SK-N-SH (cell line): ENCODE data around the gene RBMS3. TPM values are rescaled to one million over a fixed set of nuclear protein-coding genes. Genes with fewer than 3 reads are reported as not detected.
A peak's percentile ranks its signal among the peaks of the same experiment; 100 is the strongest.

Experiments used
- CTCF ChIA-PET: fragments of 300-600, 350-600 bp; formaldehyde crosslinking; extraction: SDS; loops from one replicate; lab custom pipeline; 2021; lab: Yijun Ruan, JAX
- POLR2A ChIA-PET: fragments of 350-600 bp; sonication (Branson Sonifier 250); formaldehyde crosslinking; extraction: SDS; loops from one replicate; lab custom pipeline; 2020; ENCODE audit warnings: antibody characterized with exemption, inconsistent platforms; lab: Yijun Ruan, JAX
- DNase-seq: peaks from one replicate; pipeline ENCODE4 v3.0.0; 2012
- H2AFZ ChIP-seq: fragments of 200-600 bp; sonication (generic); 2 replicates; pipeline ENCODE4 v1.8.1; 2016; ENCODE audit warnings: antibody characterized with exemption, mild to moderate bottlenecking, low read depth
- H3F3A ChIP-seq: fragments of 200-600 bp; sonication (generic); replicated peaks from 2 replicates; pipeline ENCODE3; 2016; ENCODE audit warnings: antibody characterized with exemption, mild to moderate bottlenecking; ENCODE audit not compliant: insufficient read depth
- H3K27ac ChIP-seq, 2 experiments: fragments of 200-500 bp in 1 of 2; fragments of 200-600 bp in 1 of 2; sonication (Bioruptor generic) in 1 of 2; sonication (generic), shearing (Covaris generic) in 1 of 2; 2 replicates each; pipeline versions ENCODE4 v1.5.1 to v1.6.1; 2014 to 2016; ENCODE audit warnings: low read depth in 2 of 2, inconsistent platforms in 1 of 2, low read length in 1 of 2, mild to moderate bottlenecking in 1 of 2, mixed read lengths in 1 of 2
- H3K27me3 ChIP-seq: fragments of 200-600 bp; sonication (generic), shearing (Covaris generic); 2 replicates; pipeline ENCODE4 v1.6.1; 2016; ENCODE audit warnings: mixed run types; ENCODE audit not compliant: insufficient read depth
- H3K36me3 ChIP-seq, 2 experiments: fragments of 200-500 bp in 1 of 2; fragments of 200-600 bp in 1 of 2; sonication (Bioruptor generic) in 1 of 2; sonication (generic) in 1 of 2; replicated peaks in 1 of 2; 2 replicates each; pipeline versions ENCODE3 to v1.5.1; 2014 to 2016; ENCODE audit warnings: low read length in 1 of 2, mild to moderate bottlenecking in 1 of 2; ENCODE audit not compliant: insufficient read depth in 2 of 2, control insufficient read depth in 1 of 2
- H3K4me1 ChIP-seq, 2 experiments: fragments of 200-500 bp in 1 of 2; fragments of 200-600 bp in 1 of 2; sonication (Bioruptor generic) in 1 of 2; sonication (generic), shearing (Covaris generic) in 1 of 2; 2 replicates each; pipeline versions ENCODE4 v1.5.1 to v1.6.1; 2014 to 2016; ENCODE audit warnings: low read depth in 1 of 2, low read length in 1 of 2, mixed run types in 1 of 2; ENCODE audit not compliant: insufficient read depth in 2 of 2, control insufficient read depth in 1 of 2
- H3K4me2 ChIP-seq: fragments of 200-600 bp; sonication (generic), shearing (Covaris generic); 2 replicates; pipeline ENCODE4 v1.6.1; 2017; ENCODE audit warnings: mixed run types
- H3K4me3 ChIP-seq, 2 experiments: fragments of 200-500 bp in 1 of 2; fragments of 200-600 bp in 1 of 2; sonication (Bioruptor generic) in 1 of 2; sonication (generic), shearing (Covaris generic) in 1 of 2; 2 replicates each; pipeline versions ENCODE4 v1.5.1 to v1.8.1; 2014 to 2016; ENCODE audit warnings: low read depth in 2 of 2, inconsistent platforms in 1 of 2, low read length in 1 of 2, mild to moderate bottlenecking in 1 of 2, mixed read lengths in 1 of 2, moderate library complexity in 1 of 2
- H3K79me2 ChIP-seq: fragments of 200-600 bp; sonication (generic); 2 replicates; pipeline ENCODE4 v1.8.1; 2017; ENCODE audit warnings: mild to moderate bottlenecking; ENCODE audit not compliant: insufficient read depth
- H3K9ac ChIP-seq: fragments of 200-600 bp; sonication (generic); 2 replicates; pipeline ENCODE4 v1.6.1; 2017; ENCODE audit warnings: mixed run types
- H3K9me2 ChIP-seq: fragments of 200-600 bp; sonication (generic); 2 replicates; pipeline ENCODE4 v1.6.1; 2017; ENCODE audit warnings: mixed run types
- H3K9me3 ChIP-seq: fragments of 200-600 bp; sonication (generic); 2 replicates; pipeline ENCODE4 v1.6.1; 2017; ENCODE audit warnings: mixed run types, mild to moderate bottlenecking, moderate library complexity
- H4K20me1 ChIP-seq: fragments of 200-600 bp; sonication (generic); 2 replicates; pipeline ENCODE4 v1.6.1; 2017; ENCODE audit warnings: mild to moderate bottlenecking, mixed run types; ENCODE audit not compliant: insufficient read depth
- CTCF ChIP-seq: fragments of 200-600 bp; sonication (generic); IDR thresholded peaks from 2 replicates; pipeline ENCODE4 v1.6.1; 2017; ENCODE audit warnings: antibody characterized with exemption, mild to moderate bottlenecking, moderate library complexity
- ELF1 ChIP-seq: IDR thresholded peaks from 2 replicates; pipeline ENCODE4 v1.4.0; 2012
- EP300 ChIP-seq, 2 experiments: IDR thresholded peaks; 2 replicates each; pipeline versions ENCODE4 v1.4.0 to v1.6.1; 2012; ENCODE audit warnings: borderline replicate concordance in 1 of 2, low read depth in 1 of 2, low read length in 1 of 2
- FOSL2 ChIP-seq: IDR thresholded peaks from 2 replicates; pipeline ENCODE4 v1.4.0; 2012; ENCODE audit warnings: low read depth, mild to moderate bottlenecking, moderate library complexity, borderline replicate concordance
- FOXM1 ChIP-seq: IDR thresholded peaks from 2 replicates; pipeline ENCODE4 v1.4.0; 2012; ENCODE audit warnings: low read depth, mild to moderate bottlenecking
- GABPA ChIP-seq: IDR thresholded peaks from 2 replicates; pipeline ENCODE4 v1.4.0; 2012; ENCODE audit warnings: low read depth, mild to moderate bottlenecking
- GATA2 ChIP-seq: sonication (generic); formaldehyde crosslinking; IDR thresholded peaks from 2 replicates; pipeline ENCODE4 v1.5.0; 2020; ENCODE audit warnings: mild to moderate bottlenecking, missing genetic modification reagents
- IRF3 ChIP-seq: fragments of 150-350 bp; IDR thresholded peaks from 2 replicates; pipeline ENCODE4 v1.6.1; 2016; ENCODE audit warnings: mild to moderate bottlenecking, low read depth, low read length
- MXI1 ChIP-seq: IDR thresholded peaks from 2 replicates; pipeline ENCODE4 v1.6.1; 2012; ENCODE audit warnings: mild to moderate bottlenecking, low read depth, low read length, improper control_type of control experiment
- NFIC ChIP-seq: IDR thresholded peaks from 2 replicates; pipeline ENCODE4 v1.4.0; 2012; ENCODE audit warnings: borderline replicate concordance
- NRF1 ChIP-seq: IDR thresholded peaks from 2 replicates; pipeline ENCODE4 v1.6.1; 2012; ENCODE audit warnings: low read depth, mild to moderate bottlenecking, low read length
- POLR2AphosphoS5 ChIP-seq: IDR thresholded peaks from 2 replicates; pipeline ENCODE4 v1.6.1; 2012; ENCODE audit warnings: low read depth, low read length
- RCOR1 ChIP-seq: fragments of 150-350 bp; IDR thresholded peaks from 2 replicates; pipeline ENCODE4 v1.6.1; 2017; ENCODE audit warnings: antibody characterized with exemption, low read length
- REST ChIP-seq: IDR thresholded peaks from 2 replicates; pipeline ENCODE4 v1.6.1; 2012; ENCODE audit warnings: mild to moderate bottlenecking, low read depth, low read length, moderate library complexity
- SIN3A ChIP-seq: IDR thresholded peaks from 2 replicates; pipeline ENCODE4 v1.6.1; 2012; ENCODE audit warnings: low read depth, mild to moderate bottlenecking, low read length, moderate library complexity, borderline replicate concordance
- SMC3 ChIP-seq: IDR thresholded peaks from 2 replicates; pipeline ENCODE4 v1.6.1; 2012; ENCODE audit warnings: low read depth, low read length, improper control_type of control experiment
- TAF1 ChIP-seq: IDR thresholded peaks from 2 replicates; pipeline ENCODE4 v1.6.1; 2012; ENCODE audit warnings: low read depth, mild to moderate bottlenecking, low read length, moderate library complexity, borderline replicate concordance
- TCF12 ChIP-seq: IDR thresholded peaks from 2 replicates; pipeline ENCODE4 v1.4.0; 2012
- TEAD4 ChIP-seq: IDR thresholded peaks from 2 replicates; pipeline ENCODE4 v1.4.0; 2012; ENCODE audit warnings: mild to moderate bottlenecking, borderline replicate concordance; ENCODE audit not compliant: insufficient read depth
- YY1 ChIP-seq: IDR thresholded peaks from 2 replicates; pipeline ENCODE4 v1.4.0; 2012; ENCODE audit warnings: low read depth, mild to moderate bottlenecking
- WGBS: methylation state at CpG from one replicate; pipeline ENCODE4 v1.1.6; 2017; ENCODE audit warnings: low lambda C conversion rate; 5-methylcytosine and 5-hydroxymethylcytosine counted together
- polyA plus RNA-seq, 3 experiments: library from polyadenylated mRNA; depleted of rRNA; stranded (reverse); fragments of >200 nt; gene quantifications; 2 replicates each; pipeline ENCODE4 v1.2.3, GENCODE V29; 2012

Gene RBMS3
- polyA plus RNA-seq, 1 of the 3 experiments (the other 2 are of a cell fraction), result 8.2 TPM

- TF ChIP-seq GABPA, result no peak
- no peak for TF ChIP-seq SMC3
- no peak for TF ChIP-seq REST
- TF ChIP-seq RCOR1, result no peak
- peak; percentile 21; the same call in 1 of the 2 replicates for TF ChIP-seq MXI1
- DNase-seq, result no peak
- 57% methylated on average over 4 of the region's 4 CpGs for WGBS
- no peaks in the 10 kb centered on the region for H3K27me3 ChIP-seq
- no peak overlapping the region for H3K4me3 ChIP-seq
- H3K9ac ChIP-seq, result 0 out of 2 replicates have a peak overlapping the region, but pooled peaks have one; percentile 82
- H3K9me3 ChIP-seq, result no peaks in the 10 kb centered on the region
- peaks cover 38% of the 10 kb centered on the region for H3F3A ChIP-seq
- H4K20me1 ChIP-seq, result no peaks in the 10 kb centered on the region
- peaks cover 96% of the 10 kb centered on the region for H3K79me2 ChIP-seq
- POLR2A ChIA-PET, result interaction anchor here (0.6 to 2.7 kb wide), 5 partner anchors 19 to 357 kb away, joined by 3 to 12 read pairs (median 6); partner anchors contain the start of gene RBMS3
- peaks cover 3 to 7% of the 10 kb centered on the region in 2 experiments for H3K36me3 ChIP-seq
- peak overlapping the region; percentile 72 for H3K4me2 ChIP-seq
- H3K4me1 ChIP-seq, result peaks cover 44 to 64% of the 10 kb centered on the region in 2 experiments
- no peak overlapping the region for H2AFZ ChIP-seq
- CTCF ChIA-PET, result interaction anchor here (0.7 to 2.4 kb wide), 6 partner anchors 12 to 185 kb away, joined by 3 to 7 read pairs (median 4); partner anchors contain the start of gene RBMS3
- peak overlapping the region; percentile 96 to 100 for H3K27ac ChIP-seq
- no peaks in the 10 kb centered on the region for H3K9me2 ChIP-seq
Measured at GRCh38 chr3:29329986-29330890, 49.4 kb downstream of the RBMS3 start.

GRCh38 chr3:29331035-29331434 lies 50.2 kb downstream of the RBMS3 start:
- H3K4me3 ChIP-seq, result 0 out of 4 replicates have a peak overlapping the region, but pooled peaks of 1 of the 2 experiments have one; percentile 52
- peak overlapping the region; percentile 72 for H3K4me2 ChIP-seq
- no peak for DNase-seq
- H3K9me3 ChIP-seq, result no peaks in the 10 kb centered on the region
- peaks cover 44 to 70% of the 10 kb centered on the region in 2 experiments for H3K4me1 ChIP-seq
- H3K79me2 ChIP-seq, result peaks cover 93% of the 10 kb centered on the region
- WGBS, result 57% methylated on average over 4 of the region's 4 CpGs
- H2AFZ ChIP-seq, result no peak overlapping the region
- peak overlapping the region; percentile 96 to 100 for H3K27ac ChIP-seq
- POLR2A ChIA-PET, result interaction anchor here (1.1 to 2.7 kb wide), 5 partner anchors 20 to 356 kb away, joined by 3 to 12 read pairs (median 5); partner anchors contain the start of gene RBMS3
- CTCF ChIA-PET, result interaction anchor here (0.7 to 2.4 kb wide), 5 partner anchors 13 to 186 kb away, joined by 3 to 7 read pairs (median 4); partner anchors contain the start of gene RBMS3
- H3K9ac ChIP-seq, result peak overlapping the region; percentile 82
- no peaks in the 10 kb centered on the region for H4K20me1 ChIP-seq
- H3K36me3 ChIP-seq, result peaks cover 0 to 7% of the 10 kb centered on the region in 2 experiments
- H3K9me2 ChIP-seq, result no peaks in the 10 kb centered on the region
- H3K27me3 ChIP-seq, result no peaks in the 10 kb centered on the region
- H3F3A ChIP-seq, result peaks cover 44% of the 10 kb centered on the region
- TF ChIP-seq POLR2AphosphoS5 (no peak), IRF3 (no peak), EP300 (IDR thresholded peaks at IDR 0.05; ENCODE audit: borderline replicate concordance in 1 of 2, low read depth in 1 of 2, low read length in 1 of 2) (no peak), NRF1 (no peak), FOSL2 (no peak), GATA2 (CRISPR knock-in tag) (no peak), YY1 (no peak), TAF1 (no peak), CTCF (no peak), SIN3A (no peak), RCOR1 (no peak), FOXM1 (no peak), TCF12 (no peak), ELF1 (no peak), NFIC (no peak), TEAD4 (no peak)
